ENCODE data around the gene WDFY4.

DNA sequence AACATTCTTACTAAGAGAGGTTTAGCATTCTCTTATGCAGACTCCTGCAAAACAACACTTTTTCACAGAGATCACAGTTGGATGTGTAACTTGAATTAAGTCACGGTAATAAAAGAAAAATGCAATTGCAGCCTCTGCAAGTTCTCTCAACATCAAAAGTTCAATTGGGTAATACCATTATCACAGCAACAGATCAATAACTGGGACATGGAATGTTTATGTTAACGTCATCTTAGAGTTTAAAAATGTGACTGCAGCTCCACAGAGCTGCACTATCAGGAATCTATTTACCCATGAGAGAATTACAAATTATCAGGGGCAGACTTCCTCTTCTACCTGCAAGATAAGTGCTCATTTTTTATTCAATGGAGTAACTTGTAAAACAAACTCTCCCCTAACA is 344.0 kb downstream of the WDFY4 start:
- TF ChIP-seq, protein P1, sequence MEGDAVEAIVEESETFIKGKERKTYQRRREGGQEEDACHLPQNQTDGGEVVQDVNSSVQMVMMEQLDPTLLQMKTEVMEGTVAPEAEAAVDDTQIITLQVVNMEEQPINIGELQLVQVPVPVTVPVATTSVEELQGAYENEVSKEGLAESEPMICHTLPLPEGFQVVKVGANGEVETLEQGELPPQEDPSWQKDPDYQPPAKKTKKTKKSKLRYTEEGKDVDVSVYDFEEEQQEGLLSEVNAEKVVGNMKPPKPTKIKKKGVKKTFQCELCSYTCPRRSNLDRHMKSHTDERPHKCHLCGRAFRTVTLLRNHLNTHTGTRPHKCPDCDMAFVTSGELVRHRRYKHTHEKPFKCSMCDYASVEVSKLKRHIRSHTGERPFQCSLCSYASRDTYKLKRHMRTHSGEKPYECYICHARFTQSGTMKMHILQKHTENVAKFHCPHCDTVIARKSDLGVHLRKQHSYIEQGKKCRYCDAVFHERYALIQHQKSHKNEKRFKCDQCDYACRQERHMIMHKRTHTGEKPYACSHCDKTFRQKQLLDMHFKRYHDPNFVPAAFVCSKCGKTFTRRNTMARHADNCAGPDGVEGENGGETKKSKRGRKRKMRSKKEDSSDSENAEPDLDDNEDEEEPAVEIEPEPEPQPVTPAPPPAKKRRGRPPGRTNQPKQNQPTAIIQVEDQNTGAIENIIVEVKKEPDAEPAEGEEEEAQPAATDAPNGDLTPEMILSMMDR (conservative IDR thresholded peaks at IDR 0.05; ENCODE audit: low read depth, low read length): no peak
- TF ChIP-seq CEBPB (IDR thresholded peaks at IDR 0.05; ENCODE audit: low read depth, low read length): no peak
- TF ChIP-seq, protein P2, sequence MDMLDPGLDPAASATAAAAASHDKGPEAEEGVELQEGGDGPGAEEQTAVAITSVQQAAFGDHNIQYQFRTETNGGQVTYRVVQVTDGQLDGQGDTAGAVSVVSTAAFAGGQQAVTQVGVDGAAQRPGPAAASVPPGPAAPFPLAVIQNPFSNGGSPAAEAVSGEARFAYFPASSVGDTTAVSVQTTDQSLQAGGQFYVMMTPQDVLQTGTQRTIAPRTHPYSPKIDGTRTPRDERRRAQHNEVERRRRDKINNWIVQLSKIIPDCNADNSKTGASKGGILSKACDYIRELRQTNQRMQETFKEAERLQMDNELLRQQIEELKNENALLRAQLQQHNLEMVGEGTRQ (IDR thresholded peaks at IDR 0.05; ENCODE audit: low read depth, low read length): no peak
- no peak for TF ChIP-seq POLR2A (IDR thresholded peaks at IDR 0.05; ENCODE audit: low read depth, low read length)

Measured in IMR-90 (cell line).